T-helper 2 cell treated with Interferon-gamma antibody and Interleukin-4, amounts not matched to agents 100 ng/mL and 5 ng/mL, for 36 hours (primary cell): Measurements from ENCODE around the gene RD3L. TPM values are rescaled to one million over a fixed set of nuclear protein-coding genes. Genes with fewer than 3 reads are reported as not detected.
"Not testable (repeated sequence)": the region's sequence is repeated elsewhere in the genome, so short reads cannot be mapped to it uniquely, and the experiment has no call there.

Experiments used
- intact Hi-C: fragments of 100-400 bp; cut with micrococcal nuclease; formaldehyde crosslinking; loops from one replicate; pipeline ENCODE4 v1.15.1; 2023
- total RNA-seq: library from RNA; stranded (reverse); gene quantifications from 2 replicates; pipeline ENCODE4 v1.2.3, GENCODE V29; 2022

Gene RD3L
- not detected in 2 replicates for total RNA-seq

GRCh38 chr14:103941973-103942736, at the start of gene RD3L:
Gene RD3L (minus strand): TSS chr14:103942529. CDS start chr14:103941695, 834 bp downstream.
- intact Hi-C loops: no loop called here

- intact Hi-C loops: no loop called here
Observed at GRCh38 chr14:103989964-103990363, 47.6 kb upstream of the RD3L start.

- intact Hi-C loops: no loop called here
Observed at GRCh38 chr14:103989034-103989433, 46.7 kb upstream of the RD3L start.

GRCh38 chr14:103984196-103984595, 41.9 kb upstream of the RD3L start:
- intact Hi-C loops: no loop called here

GRCh38 chr14:103980623-103981238, 38.4 kb upstream of the RD3L start:
- intact Hi-C loops: not testable (repeated sequence)

GRCh38 chr14:103974575-103974974, 32.2 kb upstream of the RD3L start:
- intact Hi-C loops: no loop called here

- intact Hi-C loops: no loop called here
Observed at GRCh38 chr14:103973354-103973753, 31.0 kb upstream of the RD3L start.

GRCh38 chr14:103969961-103970360, 27.6 kb upstream of the RD3L start:
- intact Hi-C loops: no loop called here

GRCh38 chr14:103966631-103967030, 24.3 kb upstream of the RD3L start:
- intact Hi-C loops: no loop called here

- intact Hi-C loops: no loop called here
Observed at GRCh38 chr14:103961928-103962578, 19.7 kb upstream of the RD3L start.

GRCh38 chr14:103960457-103961055, 18.2 kb upstream of the RD3L start:
- intact Hi-C loops: no loop called here

- intact Hi-C loops: no loop called here
Observed at GRCh38 chr14:103949131-103949790, 6.9 kb upstream of the RD3L start.

- intact Hi-C loops: no loop called here
Observed at GRCh38 chr14:103948442-103948841, 6.1 kb upstream of the RD3L start.

GRCh38 chr14:103946975-103947374, 4.6 kb upstream of the RD3L start:
- intact Hi-C loops: no loop called here

GRCh38 chr14:103943673-103944072, 1.3 kb upstream of the RD3L start:
- intact Hi-C loops: no loop called here

- intact Hi-C loops: no loop called here
Observed at GRCh38 chr14:103941462-103941861, 867 bp downstream of the RD3L start.

GRCh38 chr14:103935102-103935501, 7.2 kb downstream of the RD3L start:
- intact Hi-C loops: no loop called here

- intact Hi-C loops: no loop called here
Observed at GRCh38 chr14:103932791-103933490, 9.4 kb downstream of the RD3L start.

GRCh38 chr14:103931422-103931821, 10.9 kb downstream of the RD3L start:
- intact Hi-C loops: no loop called here

GRCh38 chr14:103930051-103930604, 12.2 kb downstream of the RD3L start:
- intact Hi-C loops: no loop called here
